H9 (cell line): ENCODE results near the gene TRIM40. TPM values are rescaled to one million over a fixed set of nuclear protein-coding genes. Genes with fewer than 3 reads are reported as not detected.

Source experiments
- DNase-seq: peaks from one replicate; pipeline ENCODE4 v3.0.0-alpha.2; 2017
- H2AFZ ChIP-seq: one replicate; pipeline ENCODE4 v1.6.1; 2013; ENCODE audit warnings: mild to moderate bottlenecking, low read length, control low read depth, moderate library complexity
- H2AK5ac ChIP-seq: 2 replicates; pipeline ENCODE4 v1.6.1; 2013; ENCODE audit warnings: low read length, control low read depth, mixed read lengths; ENCODE audit not compliant: insufficient read length
- H2BK120ac ChIP-seq: one replicate; pipeline ENCODE4 v1.6.1; 2013; ENCODE audit warnings: low read depth, mild to moderate bottlenecking, low read length, control low read depth, inconsistent platforms; ENCODE audit not compliant: poor library complexity, severe bottlenecking
- H2BK12ac ChIP-seq: 2 replicates; pipeline ENCODE4 v1.6.1; 2013; ENCODE audit warnings: low read length, control low read depth, mixed read lengths, low read depth; ENCODE audit not compliant: insufficient read length
- H2BK15ac ChIP-seq: 2 replicates; pipeline ENCODE4 v1.6.1; 2013; ENCODE audit warnings: low read depth, low read length, control low read depth
- H2BK20ac ChIP-seq: one replicate; pipeline ENCODE4 v1.6.1; 2013; ENCODE audit warnings: low read depth, mild to moderate bottlenecking, low read length, control low read depth, inconsistent platforms; ENCODE audit not compliant: poor library complexity, severe bottlenecking
- H2BK5ac ChIP-seq: 2 replicates; pipeline ENCODE4 v1.6.1; 2013; ENCODE audit warnings: low read length, control low read depth, mixed read lengths; ENCODE audit not compliant: insufficient read length
- H3K14ac ChIP-seq: 2 replicates; pipeline ENCODE4 v1.6.1; 2013; ENCODE audit warnings: low read length, control low read depth; ENCODE audit not compliant: insufficient read depth
- H3K18ac ChIP-seq: 2 replicates; pipeline ENCODE4 v1.6.1; 2013; ENCODE audit warnings: low read depth, mild to moderate bottlenecking, mixed read lengths, low read length, control low read depth; ENCODE audit not compliant: insufficient read length
- H3K23ac ChIP-seq: 2 replicates; pipeline ENCODE4 v1.6.1; 2013; ENCODE audit warnings: low read length, control low read depth, mixed read lengths, low read depth; ENCODE audit not compliant: insufficient read length
- H3K23me2 ChIP-seq: 2 replicates; pipeline ENCODE4 v1.6.1; 2013; ENCODE audit warnings: low read depth, mild to moderate bottlenecking, mixed read lengths, low read length, control low read depth; ENCODE audit not compliant: insufficient read length, poor library complexity, severe bottlenecking
- H3K27ac ChIP-seq: 2 replicates; pipeline ENCODE4 v1.5.1; 2013; ENCODE audit warnings: low read length, control low read depth, mixed read lengths, low read depth; ENCODE audit not compliant: insufficient read length
- H3K27me3 ChIP-seq: 2 replicates; pipeline ENCODE4 v1.6.1; 2013; ENCODE audit warnings: low read length, control low read depth, inconsistent platforms; ENCODE audit not compliant: insufficient read depth
- H3K4ac ChIP-seq: 2 replicates; pipeline ENCODE4 v1.6.1; 2013; ENCODE audit warnings: low read depth, mild to moderate bottlenecking, control low read depth, inconsistent platforms, low read length, moderate library complexity
- H3K4me1 ChIP-seq: 2 replicates; pipeline ENCODE4 v1.6.1; 2013; ENCODE audit warnings: low read length, control low read depth, inconsistent platforms; ENCODE audit not compliant: insufficient read depth
- H3K4me2 ChIP-seq: 2 replicates; pipeline ENCODE4 v1.6.1; 2013; ENCODE audit warnings: low read length, control low read depth, mixed read lengths; ENCODE audit not compliant: insufficient read length, insufficient read depth
- H3K56ac ChIP-seq: 2 replicates; pipeline ENCODE4 v1.6.1; 2013; ENCODE audit warnings: low read depth, mild to moderate bottlenecking, mixed read lengths, low read length, control low read depth; ENCODE audit not compliant: insufficient read length
- H3K79me1 ChIP-seq: 2 replicates; pipeline ENCODE4 v1.6.1; 2013; ENCODE audit warnings: low read depth, mild to moderate bottlenecking, moderate library complexity, low read length, control low read depth, inconsistent platforms; ENCODE audit not compliant: insufficient read depth, poor library complexity, severe bottlenecking
- H3K79me2 ChIP-seq: 2 replicates; pipeline ENCODE4 v1.6.1; 2013; ENCODE audit warnings: low read length, control low read depth, inconsistent platforms; ENCODE audit not compliant: insufficient read depth
- H3K9ac ChIP-seq: 2 replicates; pipeline ENCODE4 v1.6.1; 2013; ENCODE audit warnings: low read length, control low read depth, mixed read lengths; ENCODE audit not compliant: insufficient read length; ENCODE audit errors: extremely low read depth
- H3K9me3 ChIP-seq: one replicate; pipeline ENCODE4 v1.6.1; 2013; ENCODE audit warnings: low read depth, low read length, inconsistent platforms; ENCODE audit not compliant: control insufficient read depth
- H3T11ph ChIP-seq: one replicate; pipeline ENCODE4 v1.6.1; 2013; ENCODE audit warnings: mild to moderate bottlenecking, low read length, control low read depth, inconsistent platforms
- H4K20me1 ChIP-seq: one replicate; pipeline ENCODE4 v1.6.1; 2013; ENCODE audit not compliant: control insufficient read depth, insufficient read length, insufficient read depth
- H4K5ac ChIP-seq: 2 replicates; pipeline ENCODE4 v1.6.1; 2013; ENCODE audit warnings: low read depth, mild to moderate bottlenecking, mixed read lengths, low read length, control low read depth; ENCODE audit not compliant: insufficient read length
- H4K8ac ChIP-seq: replicated peaks from 2 replicates; pipeline ENCODE4 v1.6.1; 2013; ENCODE audit warnings: low read length, control low read depth, mixed read lengths, low read depth; ENCODE audit not compliant: insufficient read length
- H4K91ac ChIP-seq: 2 replicates; pipeline ENCODE4 v1.6.1; 2013; ENCODE audit warnings: low read depth, mild to moderate bottlenecking, moderate library complexity, mixed read lengths, low read length, control low read depth; ENCODE audit not compliant: insufficient read length
- H3K27ac Mint-ChIP-seq, 3 experiments: 2 replicates in 2 of 3; 3 replicates in 1 of 3; pipeline ENCODE4 v1.8.0; 2020 to 2021; ENCODE audit warnings: mixed read lengths in 3 of 3, mild to moderate bottlenecking in 1 of 3, moderate library complexity in 1 of 3
- H3K27me3 Mint-ChIP-seq: 2 replicates; pipeline ENCODE4 v1.8.0; 2021; ENCODE audit warnings: low read depth, mild to moderate bottlenecking, moderate library complexity, mixed read lengths
- H3K36me3 Mint-ChIP-seq, 3 experiments: 2 replicates in 2 of 3; 3 replicates in 1 of 3; pipeline ENCODE4 v1.8.0; 2020 to 2021; ENCODE audit warnings: low read depth in 3 of 3, mixed read lengths in 3 of 3; ENCODE audit not compliant: insufficient read depth in 1 of 3
- H3K4me1 Mint-ChIP-seq, 2 experiments: 2 replicates each; pipeline ENCODE4 v1.8.0; 2020; ENCODE audit warnings: mixed read lengths in 2 of 2
- H3K4me3 Mint-ChIP-seq, 2 experiments: 2 replicates in 1 of 2; 3 replicates in 1 of 2; pipeline ENCODE4 v1.8.0; 2020 to 2021; ENCODE audit warnings: mild to moderate bottlenecking in 2 of 2, mixed read lengths in 2 of 2, moderate library complexity in 1 of 2
- H3K9me3 Mint-ChIP-seq, 2 experiments: 2 replicates in 1 of 2; 3 replicates in 1 of 2; pipeline ENCODE4 v1.8.0; 2020; ENCODE audit warnings: mild to moderate bottlenecking in 2 of 2, mixed read lengths in 2 of 2, moderate library complexity in 1 of 2
- CTCF ChIP-seq: fragments of 200-600 bp; sonication (generic); conservative IDR thresholded peaks from 3 replicates; pipeline ENCODE4 v1.8.0; 2021; ENCODE audit warnings: antibody characterized with exemption, mild to moderate bottlenecking
- whole genome bisulfite sequencing: extraction: QIAGEN DNeasy Blood & Tissue Kit; methylation state at CpG from one replicate; pipeline ENCODE4 v1.1.7; 2013; ENCODE audit warnings: missing lambda C conversion rate, low lambda C conversion rate, mixed read lengths; ENCODE audit not compliant: insufficient read length; ENCODE audit errors: extremely low coverage; 5-methylcytosine and 5-hydroxymethylcytosine counted together
- total RNA-seq: library from RNA; stranded (reverse); gene quantifications from 2 replicates; pipeline ENCODE4 v1.2.1, GENCODE V29; 2021

TRIM40 gene
- total RNA-seq, 1 experiment from 2014 or later: not detected

GRCh38 chr6:30169658-30170614, 34.0 kb downstream of the TRIM40 start:
- no peak overlapping the region for H3K4ac ChIP-seq
- peaks cover 77% of the 10 kb centered on the region for H3K27me3 Mint-ChIP-seq
- H3K79me1 ChIP-seq: no peaks in the 10 kb centered on the region
- H3T11ph ChIP-seq: no peak overlapping the region
- peak overlapping the region; percentile 83 for H2AFZ ChIP-seq
- H3K4me1 ChIP-seq: no peaks in the 10 kb centered on the region
- DNase-seq: no peak
- no peak overlapping the region for H3K27ac ChIP-seq
- no peaks in the 10 kb centered on the region for H3K9me3 ChIP-seq
- no peak overlapping the region for H3K4me3 Mint-ChIP-seq
- no peak overlapping the region for H4K8ac ChIP-seq
- no peak overlapping the region for H2BK5ac ChIP-seq
- H2BK15ac ChIP-seq: no peak overlapping the region
- peaks cover 9% of the 10 kb centered on the region for H3K23me2 ChIP-seq
- no peak overlapping the region for H3K18ac ChIP-seq
- no peak overlapping the region for H3K56ac ChIP-seq
- no CpG with 5 or more reads among the region's 7 CpGs for WGBS
- H4K91ac ChIP-seq: no peak overlapping the region
- H2AK5ac ChIP-seq: no peak overlapping the region
- no peak overlapping the region for H3K23ac ChIP-seq
- peaks cover 6% of the 10 kb centered on the region; the same call in 1 of the 2 replicates for H3K27me3 ChIP-seq
- H3K9me3 Mint-ChIP-seq: peaks cover 0 to 3% of the 10 kb centered on the region in 2 experiments; a peak in 1 of 5 replicates
- no peak overlapping the region for H3K27ac Mint-ChIP-seq
- H4K20me1 ChIP-seq: no peaks in the 10 kb centered on the region
- no peak overlapping the region for H3K9ac ChIP-seq
- no peak overlapping the region for H3K4me2 ChIP-seq
- H3K4me1 Mint-ChIP-seq: peaks cover 8% of the 10 kb centered on the region in 2 experiments
- H3K79me2 ChIP-seq: no peaks in the 10 kb centered on the region
- no peaks in the 10 kb centered on the region for H3K36me3 Mint-ChIP-seq
- no peak overlapping the region for H2BK20ac ChIP-seq
- H4K5ac ChIP-seq: no peak overlapping the region
- no peak overlapping the region for H3K14ac ChIP-seq
- H2BK12ac ChIP-seq: no peak overlapping the region
- TF ChIP-seq CTCF: peak; percentile 80
- H2BK120ac ChIP-seq: no peak overlapping the region
